ENCODE measurements around the gene DGKE. TPM values are rescaled to one million over a fixed set of nuclear protein-coding genes. Genes with fewer than 3 reads are reported as not detected.

Gene DGKE
- total RNA-seq, 2 experiments from 2014 or later, result 20.0 to 22.3 TPM

- intact Hi-C loops (cut with DNase I, micrococcal nuclease), result no loop called here
- Histone ChIP-seq H3K9me3 (ENCODE audit: control insufficient read depth in 1 of 2, insufficient read depth in 1 of 2, low read length in 2 of 2) (no peaks in the 10 kb centered on the region), H3K4me1 (ENCODE audit: insufficient read depth, low read length) (peaks cover 19% of the 10 kb centered on the region), H3K27me3 (ENCODE audit: control insufficient read depth in 1 of 2, insufficient read depth in 2 of 2, low read length in 2 of 2) (no peaks in the 10 kb centered on the region), H3K27ac (ENCODE audit: low read depth in 1 of 2, low read length in 2 of 2) (no peak overlapping the region), H3K36me3 (ENCODE audit: insufficient read depth, low read length) (no peaks in the 10 kb centered on the region), H3K4me3 (ENCODE audit: low read length) (no peak overlapping the region)
- no peaks in the 10 kb centered on the region for H3K27me3 Mint-ChIP-seq
- no peak for DNase-seq
- H3K4me1 Mint-ChIP-seq (ENCODE audit: low read depth), result peaks cover 8% of the 10 kb centered on the region
- no peak for ATAC-seq (ENCODE audit: poor library complexity)
- H3K36me3 Mint-ChIP-seq (ENCODE audit: low read depth), result peaks cover 10% of the 10 kb centered on the region
- no peak overlapping the region for H3K27ac Mint-ChIP-seq
- CTCF ChIA-PET, result interaction anchor here (0.6 kb wide), 1 partner anchor 14 kb away, joined by 3 read pairs; no protein-coding TSS in a partner anchor
- POLR2A ChIA-PET, result no interaction called here
- peaks cover 4% of the 10 kb centered on the region for H3K9me3 Mint-ChIP-seq
- TF ChIP-seq CTCF (IDR thresholded peaks at IDR 0.05), result no peak
- H3K4me3 Mint-ChIP-seq, result peak overlapping the region; percentile 14
Measured at GRCh38 chr17:56917559-56918296, 83.8 kb downstream of the DGKE start.

GRCh38 chr17:56918916-56919315, 85.0 kb downstream of the DGKE start:
- Histone ChIP-seq H3K4me1 (ENCODE audit: insufficient read depth, low read length) (peaks cover 13% of the 10 kb centered on the region), H3K27ac (ENCODE audit: low read depth in 1 of 2, low read length in 2 of 2) (no peak overlapping the region), H3K4me3 (ENCODE audit: low read length) (no peak overlapping the region), H3K9me3 (ENCODE audit: control insufficient read depth in 1 of 2, insufficient read depth in 1 of 2, low read length in 2 of 2) (no peaks in the 10 kb centered on the region), H3K36me3 (ENCODE audit: insufficient read depth, low read length) (no peaks in the 10 kb centered on the region), H3K27me3 (ENCODE audit: control insufficient read depth in 1 of 2, insufficient read depth in 2 of 2, low read length in 2 of 2) (no peaks in the 10 kb centered on the region)
- Mint-ChIP-seq H3K27ac (no peak overlapping the region), H3K4me1 (ENCODE audit: low read depth) (peaks cover 8% of the 10 kb centered on the region), H3K36me3 (ENCODE audit: low read depth) (peaks cover 6% of the 10 kb centered on the region), H3K27me3 (no peaks in the 10 kb centered on the region), H3K4me3 (no peak overlapping the region), H3K9me3 (peaks cover 4% of the 10 kb centered on the region)
- ChIA-PET POLR2A (interaction anchor here (1.0 kb wide), 1 partner anchor 86 kb away, joined by 3 read pairs; the partner anchor contains the start of genes C17orf67 and DGKE), CTCF (no interaction called here)
- no peak for TF ChIP-seq CTCF (IDR thresholded peaks at IDR 0.05)
- no peak for ATAC-seq (ENCODE audit: poor library complexity)
- peak in 2 of 14 experiments; percentile 52 to 59 for DNase-seq
- intact Hi-C loops (cut with DNase I, micrococcal nuclease), result no loop called here

Other genes with a start within 250 kb of the DGKE start
- 10 to 100 TPM; 12.5 to 12.7 TPM for gene NOG, start 240.5 kb upstream of the DGKE start, total RNA-seq
- 1 to 10 TPM; 4.3 to 4.8 TPM for gene C17orf67, start 231 bp upstream of the DGKE start, total RNA-seq
- gene TRIM25, start 79.9 kb downstream of the DGKE start, total RNA-seq, result 10 to 100 TPM; 31.7 to 33.2 TPM
- 10 to 100 TPM; 19.4 to 20.3 TPM for gene COIL, start 126.9 kb downstream of the DGKE start, total RNA-seq
- 10 to 100 TPM; 22.1 to 25.5 TPM for gene SCPEP1, start 144.0 kb downstream of the DGKE start, total RNA-seq